ENCODE results near the gene ADNP2. TPM values are rescaled to one million over a fixed set of nuclear protein-coding genes. Genes with fewer than 3 reads are reported as not detected.

Gene ADNP2
- total RNA-seq, 2 experiments from 2014 or later: 19.4 to 20.3 TPM

- POLR2A ChIA-PET: no interaction called here
Measured at GRCh38 chr18:80112624-80113248, 3.7 kb downstream of the ADNP2 start.

GRCh38 chr18:80115035-80115434, 6.0 kb downstream of the ADNP2 start:
- POLR2A ChIA-PET: no interaction called here

More at GRCh38 chr18:80112624-80113248, 3.7 kb downstream of the ADNP2 start:
- Mint-ChIP-seq H3K27me3 (no peaks in the 10 kb centered on the region), H3K4me3 (no peak overlapping the region), H3K4me1 (peaks cover 27% of the 10 kb centered on the region), H3K9me3 (no peaks in the 10 kb centered on the region), H3K27ac (no peak overlapping the region), H3K36me3 (ENCODE audit: low read depth) (peaks cover 12% of the 10 kb centered on the region)
- CTCF ChIA-PET: interaction anchor here (1.2 to 1.4 kb wide), 2 partner anchors 9 to 13 kb away, joined by 3 read pairs; no protein-coding TSS in a partner anchor
- DNase-seq: no peak

GRCh38 chr18:80119111-80119510, 10.0 kb downstream of the ADNP2 start:
- H3K36me3 Mint-ChIP-seq (ENCODE audit: low read depth): peaks cover 49% of the 10 kb centered on the region
- no peak overlapping the region for H3K27ac Mint-ChIP-seq
- no peaks in the 10 kb centered on the region for H3K9me3 Mint-ChIP-seq
- CTCF ChIA-PET: interaction anchor here (0.6 kb wide), 1 partner anchor 93 kb away, joined by 3 read pairs; no protein-coding TSS in a partner anchor
- H3K4me1 Mint-ChIP-seq: peaks cover 2% of the 10 kb centered on the region
- DNase-seq: no peak
- H3K27me3 Mint-ChIP-seq: no peaks in the 10 kb centered on the region
- H3K4me3 Mint-ChIP-seq: no peak overlapping the region
- POLR2A ChIA-PET: no interaction called here

More at GRCh38 chr18:80115035-80115434, 6.0 kb downstream of the ADNP2 start:
- Mint-ChIP-seq H3K9me3 (no peaks in the 10 kb centered on the region), H3K4me1 (peaks cover 19% of the 10 kb centered on the region), H3K27me3 (no peaks in the 10 kb centered on the region), H3K27ac (no peak overlapping the region), H3K36me3 (ENCODE audit: low read depth) (peaks cover 27% of the 10 kb centered on the region), H3K4me3 (no peak overlapping the region)
- CTCF ChIA-PET: interaction anchor here (0.6 kb wide), 1 partner anchor 129 kb away, joined by 7 read pairs; no protein-coding TSS in a partner anchor
- DNase-seq: no peak

- H3K27ac Mint-ChIP-seq: no peak overlapping the region
- H3K27me3 Mint-ChIP-seq: no peaks in the 10 kb centered on the region
- ChIA-PET CTCF (interaction anchor here (1.0 kb wide), 1 partner anchor 10 kb away, joined by 3 read pairs; no protein-coding TSS in a partner anchor), POLR2A (no interaction called here)
- H3K4me1 Mint-ChIP-seq: peaks cover 2% of the 10 kb centered on the region
- no peaks in the 10 kb centered on the region for H3K9me3 Mint-ChIP-seq
- peaks cover 52% of the 10 kb centered on the region for H3K36me3 Mint-ChIP-seq (ENCODE audit: low read depth)
- no peak overlapping the region for H3K4me3 Mint-ChIP-seq
- DNase-seq: no peak
Measured at GRCh38 chr18:80120932-80121331, 11.9 kb downstream of the ADNP2 start.

- H3K27ac Mint-ChIP-seq: no peak overlapping the region
- no peak overlapping the region for H3K4me3 Mint-ChIP-seq
- no peaks in the 10 kb centered on the region for H3K27me3 Mint-ChIP-seq
- CTCF ChIA-PET: no interaction called here
- peaks cover 18% of the 10 kb centered on the region for H3K4me1 Mint-ChIP-seq
- DNase-seq: no peak
- H3K36me3 Mint-ChIP-seq (ENCODE audit: low read depth): peaks cover 50% of the 10 kb centered on the region
- peaks cover 6% of the 10 kb centered on the region for H3K9me3 Mint-ChIP-seq
- POLR2A ChIA-PET: no interaction called here
Measured at GRCh38 chr18:80124131-80124530, 15.1 kb downstream of the ADNP2 start.

GRCh38 chr18:80126797-80127196, 17.7 kb downstream of the ADNP2 start:
- peak overlapping the region; percentile 65 for H3K27ac Mint-ChIP-seq
- no peaks in the 10 kb centered on the region for H3K27me3 Mint-ChIP-seq
- ChIA-PET CTCF (interaction anchor here (1.2 kb wide), 1 partner anchor 13 kb away, joined by 3 read pairs; no protein-coding TSS in a partner anchor), POLR2A (no interaction called here)
- H3K36me3 Mint-ChIP-seq (ENCODE audit: low read depth): peaks cover 49% of the 10 kb centered on the region
- H3K9me3 Mint-ChIP-seq: peaks cover 6% of the 10 kb centered on the region
- peak; percentile 24 for DNase-seq
- no peak overlapping the region for H3K4me3 Mint-ChIP-seq
- peaks cover 34% of the 10 kb centered on the region for H3K4me1 Mint-ChIP-seq

GRCh38 chr18:80127635-80128034, 18.6 kb downstream of the ADNP2 start:
- POLR2A ChIA-PET: no interaction called here
- H3K4me3 Mint-ChIP-seq: no peak overlapping the region
- H3K4me1 Mint-ChIP-seq: peaks cover 42% of the 10 kb centered on the region
- CTCF ChIA-PET: no interaction called here
- H3K27ac Mint-ChIP-seq: no peak overlapping the region
- no peak for DNase-seq
- H3K27me3 Mint-ChIP-seq: no peaks in the 10 kb centered on the region
- H3K9me3 Mint-ChIP-seq: peaks cover 6% of the 10 kb centered on the region
- H3K36me3 Mint-ChIP-seq (ENCODE audit: low read depth): peaks cover 45% of the 10 kb centered on the region

- no peak for DNase-seq
- H3K9me3 Mint-ChIP-seq: peaks cover 6% of the 10 kb centered on the region
- H3K4me1 Mint-ChIP-seq: peaks cover 51% of the 10 kb centered on the region
- ChIA-PET CTCF (interaction anchor here (0.6 to 1.8 kb wide), 2 partner anchors 12 to 131 kb away, joined by 3 to 6 read pairs; no protein-coding TSS in a partner anchor), POLR2A (no interaction called here)
- no peaks in the 10 kb centered on the region for H3K27me3 Mint-ChIP-seq
- peaks cover 50% of the 10 kb centered on the region for H3K36me3 Mint-ChIP-seq (ENCODE audit: low read depth)
- no peak overlapping the region for H3K4me3 Mint-ChIP-seq
- H3K27ac Mint-ChIP-seq: no peak overlapping the region
Measured at GRCh38 chr18:80129672-80130367, 20.8 kb downstream of the ADNP2 start.

GRCh38 chr18:80130555-80130954, 21.5 kb downstream of the ADNP2 start:
- Mint-ChIP-seq H3K4me3 (no peak overlapping the region), H3K9me3 (peaks cover 6% of the 10 kb centered on the region), H3K27me3 (no peaks in the 10 kb centered on the region), H3K27ac (no peak overlapping the region), H3K4me1 (peaks cover 51% of the 10 kb centered on the region), H3K36me3 (ENCODE audit: low read depth) (peaks cover 51% of the 10 kb centered on the region)
- CTCF ChIA-PET: no interaction called here
- no peak for DNase-seq
- POLR2A ChIA-PET: no interaction called here

GRCh38 chr18:80132180-80132812, 23.2 kb downstream of the ADNP2 start:
- Mint-ChIP-seq H3K4me1 (peaks cover 40% of the 10 kb centered on the region), H3K4me3 (no peak overlapping the region), H3K27ac (peak overlapping the region; percentile 11), H3K36me3 (ENCODE audit: low read depth) (peaks cover 50% of the 10 kb centered on the region), H3K9me3 (peaks cover 2% of the 10 kb centered on the region), H3K27me3 (no peaks in the 10 kb centered on the region)
- ChIA-PET CTCF (interaction anchor here (0.9 kb wide), 1 partner anchor 26 kb away, joined by 3 read pairs; no protein-coding TSS in a partner anchor), POLR2A (no interaction called here)
- DNase-seq: no peak

- ChIA-PET CTCF (interaction anchor here (0.6 kb wide), 1 partner anchor 1257 kb away, joined by 3 read pairs; no protein-coding TSS in a partner anchor), POLR2A (interaction anchor here (0.6 kb wide), 1 partner anchor 134 kb away, joined by 3 read pairs; no protein-coding TSS in a partner anchor)
- H3K4me3 Mint-ChIP-seq: no peak overlapping the region
- H3K27ac Mint-ChIP-seq: peak overlapping the region; percentile 11
- no peak for DNase-seq
- no peaks in the 10 kb centered on the region for H3K9me3 Mint-ChIP-seq
- no peaks in the 10 kb centered on the region for H3K27me3 Mint-ChIP-seq
- peaks cover 34% of the 10 kb centered on the region for H3K4me1 Mint-ChIP-seq
- peaks cover 52% of the 10 kb centered on the region for H3K36me3 Mint-ChIP-seq (ENCODE audit: low read depth)
Measured at GRCh38 chr18:80133124-80133523, 24.1 kb downstream of the ADNP2 start.

- CTCF ChIA-PET: no interaction called here
- Mint-ChIP-seq H3K9me3 (no peaks in the 10 kb centered on the region), H3K27ac (no peak overlapping the region), H3K27me3 (no peaks in the 10 kb centered on the region), H3K36me3 (ENCODE audit: low read depth) (peaks cover 52% of the 10 kb centered on the region), H3K4me3 (no peak overlapping the region), H3K4me1 (peaks cover 29% of the 10 kb centered on the region)
- POLR2A ChIA-PET: no interaction called here
- no peak for DNase-seq
Measured at GRCh38 chr18:80135136-80135535, 26.1 kb downstream of the ADNP2 start.

GRCh38 chr18:80136679-80137078, 27.6 kb downstream of the ADNP2 start:
- ChIA-PET POLR2A (no interaction called here), CTCF (interaction anchor here (0.5 kb wide), 1 partner anchor 59 kb away, joined by 3 read pairs; no protein-coding TSS in a partner anchor)
- Mint-ChIP-seq H3K27me3 (no peaks in the 10 kb centered on the region), H3K4me1 (peaks cover 20% of the 10 kb centered on the region), H3K36me3 (ENCODE audit: low read depth) (peaks cover 46% of the 10 kb centered on the region), H3K27ac (no peak overlapping the region), H3K9me3 (no peaks in the 10 kb centered on the region), H3K4me3 (no peak overlapping the region)
- DNase-seq: no peak
